ENCODE results near the gene ZBTB2.

The ZBTB2 gene

DNA sequence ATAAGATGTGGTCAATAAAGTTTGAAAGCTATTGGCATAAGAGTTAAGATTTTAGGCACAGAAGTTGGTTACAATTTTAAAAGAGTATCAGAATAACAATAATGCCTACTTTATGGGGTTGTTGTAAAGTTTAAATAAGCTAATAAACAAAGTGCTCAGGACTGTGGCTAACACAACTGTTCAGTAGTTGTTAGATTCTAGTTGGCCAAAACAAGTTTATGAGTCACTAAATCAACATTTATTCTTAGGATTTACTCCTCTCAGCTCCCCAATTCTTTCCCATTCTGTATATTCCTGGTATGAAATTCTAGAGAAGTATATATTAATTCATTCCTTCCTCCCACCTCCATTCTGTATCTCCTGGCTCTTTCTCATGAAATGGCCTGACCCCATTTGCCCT lies 46.0 kb upstream of the ZBTB2 start:
- H3K4me2 ChIP-seq (ENCODE audit: low read length): no peak overlapping the region
- TF ChIP-seq CTCF (IDR thresholded peaks at IDR 0.05; ENCODE audit: low read depth, low read length, poor library complexity, severe bottlenecking): no peak
- TF ChIP-seq EZH2phosphoT487 (IDR thresholded peaks at IDR 0.05; ENCODE audit: borderline replicate concordance, low read length): no peak

GRCh38 chr6:151436802-151437201 lies 45.4 kb upstream of the ZBTB2 start:
- peaks cover 59% of the 10 kb centered on the region for H3K79me2 ChIP-seq (ENCODE audit: control insufficient read depth, low read length)
- TF ChIP-seq EZH2phosphoT487 (IDR thresholded peaks at IDR 0.05; ENCODE audit: borderline replicate concordance, low read length): no peak
- no peak for TF ChIP-seq CTCF (IDR thresholded peaks at IDR 0.05; ENCODE audit: low read depth, low read length, poor library complexity, severe bottlenecking)
- no peak overlapping the region for H3K4me2 ChIP-seq (ENCODE audit: low read length)
- peaks cover 4% of the 10 kb centered on the region; the same call in 1 of the 2 replicates for H4K20me1 ChIP-seq (ENCODE audit: control insufficient read depth, insufficient read depth, low read depth, low read length)
- H3F3A ChIP-seq (ENCODE audit: control insufficient read depth, insufficient read depth): peaks cover 6% of the 10 kb centered on the region; the same call in 1 of the 2 replicates
- H3K27ac ChIP-seq (ENCODE audit: low read depth, low read length): no peak overlapping the region
- no peaks in the 10 kb centered on the region for H3K9me3 ChIP-seq (ENCODE audit: control insufficient read depth, insufficient read depth, low read length)
- peaks cover 34% of the 10 kb centered on the region for H3K36me3 ChIP-seq (ENCODE audit: control insufficient read depth, low read length)
- no peak overlapping the region for H3K4me3 ChIP-seq (ENCODE audit: low read length)
- no peaks in the 10 kb centered on the region for H3K27me3 ChIP-seq (ENCODE audit: control insufficient read depth, low read length)
- H3K4me1 ChIP-seq (ENCODE audit: control insufficient read depth, low read length): peaks cover 7% of the 10 kb centered on the region
- no peaks in the 10 kb centered on the region for H3K9me2 ChIP-seq (replicated peaks; ENCODE audit: control insufficient read depth, low read length)

More for the DNA sequence above, 46.0 kb upstream of the ZBTB2 start:
- Histone ChIP-seq H3K9me3 (ENCODE audit: control insufficient read depth, insufficient read depth, low read length) (no peaks in the 10 kb centered on the region), H3F3A (ENCODE audit: control insufficient read depth, insufficient read depth) (peaks cover 6% of the 10 kb centered on the region; the same call in 1 of the 2 replicates), H3K4me3 (ENCODE audit: low read length) (no peak overlapping the region), H3K9me2 (replicated peaks; ENCODE audit: control insufficient read depth, low read length) (no peaks in the 10 kb centered on the region), H3K4me1 (ENCODE audit: control insufficient read depth, low read length) (peaks cover 7% of the 10 kb centered on the region), H3K27ac (ENCODE audit: low read depth, low read length) (no peak overlapping the region), H3K27me3 (ENCODE audit: control insufficient read depth, low read length) (no peaks in the 10 kb centered on the region), H3K79me2 (ENCODE audit: control insufficient read depth, low read length) (peaks cover 65% of the 10 kb centered on the region), H4K20me1 (ENCODE audit: control insufficient read depth, insufficient read depth, low read depth, low read length) (peaks cover 4% of the 10 kb centered on the region; the same call in 1 of the 2 replicates), H3K36me3 (ENCODE audit: control insufficient read depth, low read length) (peaks cover 32% of the 10 kb centered on the region)

DNA sequence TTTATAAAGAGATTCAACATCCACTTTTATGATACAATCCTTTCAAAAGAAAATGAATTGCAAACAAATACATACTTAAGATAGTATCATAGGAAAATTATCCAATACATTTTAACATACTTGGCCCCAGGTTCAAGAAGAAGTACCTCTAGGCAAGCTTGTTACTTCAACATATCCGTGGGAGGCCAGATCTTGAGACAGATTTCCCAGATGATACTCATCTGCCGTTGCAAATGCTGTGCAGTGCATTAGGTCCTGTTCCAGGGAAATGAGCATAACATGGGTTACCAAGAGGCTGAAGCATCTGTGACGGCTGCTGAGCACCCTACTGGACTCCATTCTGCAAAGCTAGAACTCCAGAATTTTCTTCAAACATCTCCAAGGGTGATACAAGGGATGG lies 44.9 kb upstream of the ZBTB2 start:
- TF ChIP-seq CTCF (IDR thresholded peaks at IDR 0.05; ENCODE audit: low read depth, low read length, poor library complexity, severe bottlenecking) (no peak), EZH2phosphoT487 (IDR thresholded peaks at IDR 0.05; ENCODE audit: borderline replicate concordance, low read length) (no peak)
- Histone ChIP-seq H4K20me1 (ENCODE audit: control insufficient read depth, insufficient read depth, low read depth, low read length) (peaks cover 4% of the 10 kb centered on the region; the same call in 1 of the 2 replicates), H3F3A (ENCODE audit: control insufficient read depth, insufficient read depth) (peaks cover 6% of the 10 kb centered on the region; the same call in 1 of the 2 replicates), H3K4me2 (ENCODE audit: low read length) (no peak overlapping the region), H3K4me3 (ENCODE audit: low read length) (no peak overlapping the region), H3K4me1 (ENCODE audit: control insufficient read depth, low read length) (peaks cover 7% of the 10 kb centered on the region), H3K36me3 (ENCODE audit: control insufficient read depth, low read length) (peaks cover 31% of the 10 kb centered on the region), H3K79me2 (ENCODE audit: control insufficient read depth, low read length) (peaks cover 54% of the 10 kb centered on the region), H3K27ac (ENCODE audit: low read depth, low read length) (no peak overlapping the region), H3K9me2 (replicated peaks; ENCODE audit: control insufficient read depth, low read length) (no peaks in the 10 kb centered on the region), H3K9me3 (ENCODE audit: control insufficient read depth, insufficient read depth, low read length) (no peaks in the 10 kb centered on the region), H3K27me3 (ENCODE audit: control insufficient read depth, low read length) (no peaks in the 10 kb centered on the region)

All from DOHH2 (cell line).